T follicular helper cell (primary cell): Measurements from ENCODE around the gene MICOS13.
A peak's percentile ranks its signal among the peaks of the same experiment; 100 is the strongest.
"Not testable (repeated sequence)": the region's sequence is repeated elsewhere in the genome, so short reads cannot be mapped to it uniquely, and the experiment has no call there.

Experiments used
- DNase-seq: peaks from one replicate; pipeline ENCODE4 v3.0.0-alpha.2; 2020; ENCODE audit warnings: low read depth
- total RNA-seq, 2 experiments: gene quantifications; one replicate each; lab custom pipeline; 2026; lab: John Stamatoyannopoulos, UW

The MICOS13 gene
- total RNA-seq: 31.6 to 45.5 reads per million in 2 experiments

- peak; percentile 98 for DNase-seq
Measured at GRCh38 chr19:5680437-5681368, at the start of gene MICOS13, which contains the start of gene HSD11B1L. Gene MICOS13, minus strand, starts transcription at chr19:5680516. Its CDS starts 30 bp downstream, at chr19:5680486. Gene HSD11B1L, plus strand, starts transcription at chr19:5681027. Its CDS starts 3,806 bp downstream, at chr19:5684833.

DNA sequence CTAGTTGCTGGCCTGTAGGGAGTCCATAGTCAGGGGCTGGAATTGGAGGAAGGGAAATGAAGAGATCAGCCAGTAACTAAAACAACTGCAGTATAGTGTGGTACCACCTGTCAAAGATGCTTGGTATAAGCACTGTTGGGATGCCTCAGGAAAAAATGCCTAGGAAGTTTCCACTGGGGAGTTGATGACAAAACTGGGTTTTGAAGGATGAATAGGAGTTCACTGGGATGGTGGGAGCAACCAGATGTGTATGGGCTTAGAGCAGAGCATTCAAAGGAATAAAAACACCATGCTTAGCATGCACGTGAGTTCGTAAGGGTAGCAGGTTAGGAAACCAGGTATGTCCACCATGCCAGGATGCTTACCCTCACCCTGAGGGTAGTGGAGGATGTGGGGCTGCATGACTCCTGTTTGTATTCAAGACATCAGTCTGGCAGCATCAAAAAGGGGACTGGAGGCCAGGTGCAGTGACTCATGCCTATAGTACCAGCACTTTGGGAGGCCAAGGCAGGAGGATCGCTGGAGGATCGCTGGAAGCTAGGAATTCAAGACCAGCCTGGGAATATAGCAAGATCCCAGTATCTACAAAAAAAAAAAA, 47.2 kb upstream of the MICOS13 start:
- DNase-seq: no peak

GRCh38 chr19:5719961-5720790, 39.9 kb upstream of the MICOS13 start, which contains the start of the genes CATSPERD and LONP1:
Gene CATSPERD, plus strand, starts transcription at chr19:5720637. Its CDS starts 101 bp downstream, at chr19:5720738.
Gene LONP1, minus strand, starts transcription at chr19:5720146. Its CDS starts 14 bp downstream, at chr19:5720132.
- DNase-seq: peak; percentile 97

DNA sequence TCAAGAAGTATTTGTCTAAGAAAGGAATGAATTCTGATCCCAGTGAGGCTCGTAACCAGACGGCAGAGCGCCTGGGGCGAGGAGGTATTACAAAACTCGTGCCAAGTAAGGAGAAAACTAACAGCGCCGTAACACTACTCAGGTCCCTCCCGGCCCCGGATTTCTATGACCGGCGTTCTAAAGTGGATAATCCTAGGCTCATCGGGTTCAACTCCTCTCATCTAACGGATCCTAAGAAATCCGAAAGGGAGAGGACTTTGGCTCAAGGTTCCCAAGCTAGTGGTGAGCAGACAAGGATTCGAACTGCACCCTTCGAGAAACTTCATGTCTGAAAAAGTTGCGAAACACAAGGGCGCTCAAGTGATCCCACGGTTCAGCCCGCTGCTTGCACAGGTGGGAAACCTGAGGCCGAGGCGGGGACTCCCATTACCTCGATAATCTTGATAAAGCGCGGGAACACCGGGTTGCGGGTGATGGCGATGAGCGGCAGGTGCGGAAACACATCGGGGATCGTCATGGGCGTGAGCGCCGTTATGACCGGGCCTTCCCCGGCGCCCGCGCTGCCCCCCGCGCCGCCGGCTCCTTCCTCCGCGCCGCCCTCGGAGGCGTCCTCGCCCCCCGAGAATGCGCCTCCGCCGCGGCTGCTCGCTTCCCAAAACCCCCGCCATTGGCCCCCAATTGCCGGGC, 39.1 kb upstream of the MICOS13 start:
- no peak for DNase-seq

DNA sequence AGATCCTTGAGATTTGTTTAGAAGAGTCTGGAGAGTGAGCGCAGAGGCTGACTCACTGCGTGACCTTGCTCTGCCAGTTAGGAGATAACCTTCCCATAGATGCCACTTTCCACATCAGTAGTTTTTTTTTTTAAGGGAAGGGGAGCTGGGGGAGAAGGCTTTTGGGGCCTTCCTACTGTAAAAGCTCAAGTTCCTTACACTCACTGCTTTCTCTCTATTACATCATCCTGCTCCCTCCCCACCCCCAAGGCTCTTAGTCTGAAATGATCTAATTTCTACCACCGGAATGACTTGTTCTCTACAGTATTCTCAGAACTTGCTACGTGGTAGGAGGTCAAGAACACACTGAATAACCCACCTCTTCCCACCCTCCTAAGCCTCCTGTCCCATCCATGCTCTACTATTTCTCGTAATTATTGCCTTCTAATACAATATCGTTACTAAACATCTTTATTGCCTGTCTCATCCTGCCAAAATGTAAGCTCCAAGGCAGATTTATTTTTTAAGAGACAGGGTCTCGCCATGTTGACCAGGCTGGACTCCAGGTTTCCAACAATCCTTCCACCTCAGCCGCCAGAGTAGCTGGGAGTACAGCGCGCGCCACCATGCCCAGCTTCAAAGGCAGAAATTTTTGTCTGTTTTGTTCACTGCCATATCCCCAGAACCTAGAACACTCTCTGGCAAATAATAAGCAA, 38.4 kb upstream of the MICOS13 start:
- DNase-seq: no peak

DNA sequence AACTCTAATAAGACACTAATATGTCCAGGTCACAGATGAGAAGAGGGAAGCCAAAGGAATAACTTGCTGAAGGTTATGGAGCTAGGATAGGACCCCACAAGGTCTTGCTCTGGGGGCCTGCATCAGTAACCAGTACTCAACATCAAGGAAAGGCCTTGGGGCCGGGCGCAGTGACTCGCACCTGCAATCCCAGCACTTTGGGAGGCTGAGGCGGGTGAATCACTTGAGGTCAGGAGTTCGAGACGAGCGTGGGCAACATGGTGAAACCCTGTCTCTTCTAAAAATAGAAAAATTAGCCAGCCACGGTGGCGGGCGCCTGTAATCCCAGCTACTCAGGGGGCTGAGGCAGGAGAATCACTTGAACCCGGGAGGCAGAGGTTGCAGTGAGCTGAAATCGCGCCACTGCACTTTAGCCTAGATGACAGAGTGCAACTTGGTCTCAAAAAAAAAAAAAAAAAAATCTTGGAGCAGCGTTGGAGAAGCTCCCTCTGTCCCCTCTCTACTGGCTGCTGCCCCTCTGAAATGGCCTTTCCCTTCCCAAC, 37.8 kb upstream of the MICOS13 start:
- no peak for DNase-seq

DNA sequence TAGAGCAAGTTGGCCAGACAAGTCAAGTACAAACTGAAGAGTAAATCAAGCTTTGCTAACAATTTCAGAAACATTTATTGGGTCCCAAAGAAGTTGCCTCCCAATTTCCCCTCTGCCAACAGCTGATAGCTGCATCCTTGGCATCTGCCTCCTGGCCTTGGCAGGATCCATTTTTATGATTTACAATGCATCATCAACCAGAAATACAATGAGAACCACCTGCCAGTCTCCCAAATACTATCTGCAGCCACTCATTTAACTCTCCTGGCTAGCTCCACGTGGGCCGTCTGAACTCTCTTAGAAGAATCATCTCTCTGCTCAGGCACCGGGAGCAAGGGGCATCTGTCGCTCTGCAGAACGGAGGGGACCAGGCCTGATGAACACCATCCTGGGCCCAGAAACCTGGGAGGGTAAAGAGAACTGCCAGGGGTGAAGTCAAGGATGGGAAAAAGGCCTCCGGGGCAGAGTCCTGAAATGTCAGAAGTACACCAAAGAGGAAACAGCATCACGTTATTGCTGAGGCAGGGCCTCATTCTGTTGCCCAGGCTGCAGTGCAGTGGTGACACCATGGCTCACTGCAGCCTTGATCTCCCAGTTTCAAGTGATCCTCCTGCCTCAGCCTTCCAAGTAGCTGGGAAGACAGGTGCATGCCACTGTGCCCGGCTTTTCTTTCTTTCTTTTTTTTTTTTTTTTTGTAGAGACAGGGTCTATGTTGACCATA, 37.1 kb upstream of the MICOS13 start:
- no peak for DNase-seq

- no peak for DNase-seq
Measured at GRCh38 chr19:5714816-5715215, 34.5 kb upstream of the MICOS13 start.

DNA sequence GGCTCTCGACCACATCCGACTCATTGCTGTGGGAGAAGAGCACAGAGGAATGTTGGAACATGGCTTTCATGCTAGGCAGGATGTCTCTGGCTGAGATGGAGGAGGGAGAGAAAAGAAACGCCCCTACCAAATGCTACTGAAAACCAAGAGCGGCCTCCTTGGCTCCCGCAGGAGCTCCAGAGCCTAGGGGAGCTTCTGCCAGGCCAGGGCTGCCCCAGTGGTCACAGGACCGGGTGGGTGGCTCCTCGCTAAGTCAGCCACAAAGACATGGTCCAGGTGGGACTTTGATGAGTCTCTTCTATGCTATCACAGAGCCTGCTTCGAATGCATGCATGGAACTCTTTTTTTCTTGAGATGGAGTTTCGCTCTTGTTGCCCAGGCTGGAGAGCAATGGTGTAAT, 32.9 kb upstream of the MICOS13 start:
- DNase-seq: no peak

DNA sequence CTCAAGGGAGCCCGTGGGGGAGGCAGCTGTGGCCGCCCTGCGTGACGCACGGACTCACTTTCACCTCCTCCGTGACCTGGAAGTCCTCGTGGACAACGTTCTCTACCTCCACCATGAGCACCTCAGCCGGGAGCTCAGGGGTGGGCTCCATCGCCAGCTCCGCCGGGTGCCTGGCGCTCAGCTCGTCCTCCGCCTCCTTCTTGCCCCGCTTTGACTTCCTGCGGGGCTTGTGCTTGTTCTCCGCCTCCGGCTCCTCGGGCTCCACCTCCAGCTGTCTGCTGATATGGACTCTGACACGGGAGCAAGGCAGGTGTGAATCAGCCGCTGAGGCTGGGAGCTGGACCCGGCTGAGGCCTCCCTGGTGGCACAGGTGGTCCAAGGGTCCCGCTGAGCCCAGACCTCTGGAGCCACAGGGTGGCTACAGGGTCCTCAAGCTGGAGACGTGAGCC, 31.4 kb upstream of the MICOS13 start:
- DNase-seq: no peak

- DNase-seq: no peak
Measured at GRCh38 chr19:5711025-5711424, 30.7 kb upstream of the MICOS13 start.

DNA sequence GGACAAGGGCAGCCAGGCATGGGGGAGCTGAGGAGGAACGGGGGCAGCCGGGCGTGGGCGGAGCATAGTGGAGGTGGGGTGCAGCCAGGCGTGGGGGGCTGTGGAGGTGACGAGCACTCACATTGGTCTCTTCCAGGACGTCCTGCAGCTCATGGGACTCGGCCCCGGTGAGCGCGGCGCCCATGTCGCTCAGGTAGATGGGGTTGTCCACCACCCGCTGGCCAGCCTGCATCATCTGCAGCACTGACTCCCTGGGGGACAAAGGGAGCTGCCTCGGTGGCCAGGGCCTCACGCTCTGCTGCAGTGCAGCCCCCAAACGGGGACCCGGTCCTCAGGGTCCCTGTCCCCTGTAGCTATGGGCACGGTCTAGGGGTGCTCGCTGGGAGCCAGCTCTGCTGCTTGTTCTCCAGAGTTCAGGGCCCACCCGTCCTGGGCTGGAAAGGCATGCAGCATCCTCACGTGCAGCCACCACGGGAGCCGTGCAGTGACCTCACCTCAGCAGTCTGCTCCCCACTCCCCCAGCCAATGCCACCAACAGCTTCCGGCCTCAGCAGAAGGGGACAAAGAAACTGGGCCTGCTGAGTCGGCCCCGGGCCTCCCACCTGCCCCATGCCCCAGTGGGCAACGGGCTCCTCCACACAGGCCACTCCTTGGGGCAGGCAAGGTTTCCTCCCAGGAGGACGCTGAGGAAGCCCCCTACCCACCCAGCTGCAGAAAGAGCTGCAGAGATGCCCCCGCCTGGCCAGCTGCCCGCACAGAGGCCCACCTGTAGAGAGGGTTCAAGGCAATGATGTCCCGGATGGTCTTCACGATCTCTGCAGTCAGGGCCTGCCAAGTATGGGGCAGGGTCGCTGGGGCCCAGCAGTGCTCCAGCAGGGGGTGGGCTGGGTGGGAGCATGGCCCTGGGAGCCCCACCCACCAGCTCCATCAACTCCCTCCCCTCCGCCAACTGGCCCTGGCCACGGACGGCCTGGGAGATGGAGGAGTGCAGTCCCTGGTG, 27.6 kb upstream of the MICOS13 start:
- DNase-seq: no peak

GRCh38 chr19:5706876-5707573, 26.7 kb upstream of the MICOS13 start:
- DNase-seq: no peak

GRCh38 chr19:5705552-5705951, 25.2 kb upstream of the MICOS13 start:
- no peak for DNase-seq

GRCh38 chr19:5703819-5704818, 23.8 kb upstream of the MICOS13 start:
- no peak for DNase-seq

DNA sequence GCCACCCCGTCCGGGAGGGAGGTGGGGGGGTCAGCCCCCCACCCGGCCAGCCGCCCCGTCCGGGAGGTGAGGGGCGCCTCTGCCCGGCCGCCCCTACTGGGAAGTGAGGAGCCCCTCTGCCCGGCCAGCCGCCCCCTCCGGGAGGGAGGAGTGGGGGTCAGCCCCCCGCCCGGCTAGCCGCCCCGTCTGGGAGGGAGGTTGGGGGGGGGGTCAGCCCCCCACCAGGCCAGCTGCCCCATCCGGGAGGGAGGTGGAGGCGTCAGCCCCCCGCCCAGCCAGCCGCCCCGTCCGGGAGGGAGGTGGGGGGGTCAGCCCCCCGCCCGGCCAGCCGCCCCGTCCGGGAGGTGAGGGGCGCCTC, 21.7 kb upstream of the MICOS13 start:
- DNase-seq: not testable (repeated sequence)
